ENCODE data around the gene RAX.

The RAX gene

DNA sequence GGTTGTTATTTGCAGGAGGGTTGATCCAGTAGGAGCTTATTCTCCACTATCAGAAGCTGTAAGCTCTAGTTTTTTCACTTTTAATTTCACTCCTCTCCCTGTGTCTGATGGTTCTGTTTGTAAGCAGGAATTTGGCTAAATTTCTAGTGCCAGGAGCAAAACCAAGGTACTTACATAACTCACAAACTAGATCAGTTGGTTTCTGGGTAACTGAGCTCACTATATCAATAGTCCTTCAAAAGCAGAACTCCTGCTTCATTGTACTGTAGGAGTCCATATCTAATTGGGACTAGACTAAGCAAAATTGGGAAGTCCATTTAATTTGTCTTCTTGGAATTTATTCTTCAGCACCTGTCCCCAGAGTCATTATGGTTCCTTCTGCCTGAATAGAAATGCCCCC, 20.1 kb upstream of the RAX start:
- TF ChIP-seq, protein P1, sequence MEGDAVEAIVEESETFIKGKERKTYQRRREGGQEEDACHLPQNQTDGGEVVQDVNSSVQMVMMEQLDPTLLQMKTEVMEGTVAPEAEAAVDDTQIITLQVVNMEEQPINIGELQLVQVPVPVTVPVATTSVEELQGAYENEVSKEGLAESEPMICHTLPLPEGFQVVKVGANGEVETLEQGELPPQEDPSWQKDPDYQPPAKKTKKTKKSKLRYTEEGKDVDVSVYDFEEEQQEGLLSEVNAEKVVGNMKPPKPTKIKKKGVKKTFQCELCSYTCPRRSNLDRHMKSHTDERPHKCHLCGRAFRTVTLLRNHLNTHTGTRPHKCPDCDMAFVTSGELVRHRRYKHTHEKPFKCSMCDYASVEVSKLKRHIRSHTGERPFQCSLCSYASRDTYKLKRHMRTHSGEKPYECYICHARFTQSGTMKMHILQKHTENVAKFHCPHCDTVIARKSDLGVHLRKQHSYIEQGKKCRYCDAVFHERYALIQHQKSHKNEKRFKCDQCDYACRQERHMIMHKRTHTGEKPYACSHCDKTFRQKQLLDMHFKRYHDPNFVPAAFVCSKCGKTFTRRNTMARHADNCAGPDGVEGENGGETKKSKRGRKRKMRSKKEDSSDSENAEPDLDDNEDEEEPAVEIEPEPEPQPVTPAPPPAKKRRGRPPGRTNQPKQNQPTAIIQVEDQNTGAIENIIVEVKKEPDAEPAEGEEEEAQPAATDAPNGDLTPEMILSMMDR (conservative IDR thresholded peaks at IDR 0.05; ENCODE audit: low read depth) = no peak
- POLR2A ChIA-PET (ENCODE audit: low non-redundant PET) = no interaction called here
- no peak for DNase-seq (ENCODE audit: low spot score)
- CTCF ChIA-PET = no interaction called here
- no peak overlapping the region for H3K27ac ChIP-seq

DNA sequence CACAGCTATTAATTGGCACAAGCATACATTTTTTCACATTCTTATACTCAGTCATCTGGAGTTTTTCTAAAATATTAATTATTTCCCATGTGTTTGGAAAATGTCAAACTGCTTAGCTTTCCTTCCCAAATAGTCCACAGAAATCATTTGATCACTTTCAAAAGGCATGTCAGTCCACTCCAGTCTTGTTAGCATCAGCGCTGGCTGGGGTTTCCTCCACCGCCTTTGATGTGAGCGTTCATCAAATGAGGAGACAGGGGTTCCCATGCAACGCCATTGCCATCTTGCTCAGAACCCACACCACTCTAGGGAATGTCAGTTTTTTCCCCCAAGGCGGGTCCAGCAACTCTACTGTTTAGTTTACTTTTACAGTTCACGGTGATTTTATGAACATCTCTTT, 13.1 kb upstream of the RAX start:
- ChIA-PET CTCF (no interaction called here), POLR2A (ENCODE audit: low non-redundant PET) (no interaction called here)
- TF ChIP-seq, protein P1 (conservative IDR thresholded peaks at IDR 0.05; ENCODE audit: low read depth) = no peak

DNA sequence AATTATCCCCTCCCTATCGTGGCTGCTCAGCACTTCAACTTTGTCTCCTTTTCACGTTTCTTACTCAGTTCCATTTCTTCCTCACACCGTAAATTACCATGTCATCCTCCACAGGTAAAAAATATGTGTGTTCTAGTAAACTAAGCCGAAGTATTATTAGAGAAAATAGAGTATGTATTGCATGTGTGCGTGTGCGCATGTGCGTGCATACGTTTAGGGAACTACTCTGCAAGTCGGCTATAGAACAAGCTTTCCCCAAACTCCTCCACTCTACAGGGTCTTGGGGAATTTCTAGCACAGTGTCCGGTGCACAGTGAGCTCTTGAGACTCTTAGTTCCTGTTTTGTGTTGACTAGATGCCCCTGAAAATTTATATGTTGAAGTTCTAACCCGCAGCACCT, 9.1 kb upstream of the RAX start:
- TF ChIP-seq, protein P1 (conservative IDR thresholded peaks at IDR 0.05; ENCODE audit: low read depth) = no peak

More for the DNA sequence above, 13.1 kb upstream of the RAX start:
- no peak overlapping the region for H3K27ac ChIP-seq
- no peak for DNase-seq (ENCODE audit: low spot score)

DNA sequence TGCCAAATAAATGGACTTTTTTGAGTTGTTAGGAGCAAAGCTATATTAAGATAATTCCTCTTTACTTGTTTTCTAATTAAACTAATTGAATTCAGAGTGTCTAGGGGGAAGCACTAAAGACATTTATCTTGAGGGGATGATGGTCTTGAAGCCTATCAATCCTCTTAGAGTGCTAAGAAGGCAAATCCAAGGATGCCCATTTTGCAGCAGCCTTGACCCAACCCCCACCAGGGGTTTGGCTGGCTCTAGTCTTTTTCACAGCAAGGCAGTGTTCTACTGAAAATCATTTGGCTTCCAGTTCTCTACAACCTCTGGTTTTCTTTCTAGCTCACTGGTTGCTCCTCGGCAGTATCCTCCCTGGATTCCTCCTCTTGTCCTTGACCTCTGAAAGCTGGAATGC, 6.5 kb upstream of the RAX start:
- ChIA-PET CTCF (no interaction called here), POLR2A (ENCODE audit: low non-redundant PET) (no interaction called here)
- TF ChIP-seq, protein P1 (conservative IDR thresholded peaks at IDR 0.05; ENCODE audit: low read depth) = no peak
- no peak for DNase-seq (ENCODE audit: low spot score)
- no peak overlapping the region for H3K27ac ChIP-seq

More for the DNA sequence above, 9.1 kb upstream of the RAX start:
- no peak for DNase-seq (ENCODE audit: low spot score)
- H3K27ac ChIP-seq = no peak overlapping the region
- CTCF ChIA-PET = no interaction called here
- POLR2A ChIA-PET (ENCODE audit: low non-redundant PET) = no interaction called here

DNA sequence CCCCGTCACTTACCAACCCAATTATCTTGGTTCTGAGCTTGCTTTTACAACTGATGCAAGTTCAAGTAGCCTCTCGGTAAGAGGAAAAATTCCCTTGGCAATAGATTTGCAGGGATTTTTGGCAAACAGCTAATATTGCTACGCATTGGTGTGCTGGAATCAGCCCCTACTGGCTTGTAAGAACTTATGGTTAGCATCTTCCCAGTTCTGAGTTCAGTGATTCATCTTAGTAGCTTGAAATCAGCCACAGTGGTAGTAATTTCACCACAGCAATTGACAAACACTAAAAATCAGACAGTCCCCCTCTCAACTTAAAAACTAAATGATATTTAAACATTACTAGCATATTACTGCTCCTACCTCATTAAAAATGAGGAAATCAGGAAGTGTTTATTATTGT, 5.9 kb upstream of the RAX start:
- TF ChIP-seq, protein P1 (conservative IDR thresholded peaks at IDR 0.05; ENCODE audit: low read depth) = no peak
- ChIA-PET CTCF (interaction anchor here (1.0 kb wide), 1 partner anchor 21 kb away, joined by 3 read pairs; no protein-coding TSS in a partner anchor), POLR2A (ENCODE audit: low non-redundant PET) (no interaction called here)
- no peak for DNase-seq (ENCODE audit: low spot score)
- H3K27ac ChIP-seq = no peak overlapping the region

DNA sequence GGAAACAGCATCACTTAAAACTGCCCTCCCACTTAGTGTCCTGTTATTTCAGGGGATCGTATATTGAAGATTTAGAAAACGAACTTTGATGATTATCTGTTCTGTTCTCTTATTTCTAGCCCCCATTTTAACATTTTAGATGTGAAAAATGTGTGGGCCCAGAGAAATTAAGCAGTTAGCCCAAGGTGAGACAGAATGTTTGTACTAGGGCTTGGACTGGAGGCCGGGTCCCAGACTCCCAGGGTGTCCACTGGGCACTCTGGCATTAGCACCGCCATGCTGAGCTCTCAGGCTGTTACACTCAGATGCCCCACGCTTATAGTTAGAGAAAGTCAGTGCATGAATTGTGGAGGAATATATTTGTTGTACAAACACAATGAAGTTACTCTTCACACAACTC, 5.5 kb upstream of the RAX start:
- ChIA-PET CTCF (interaction anchor here (1.0 kb wide), 1 partner anchor 22 kb away, joined by 3 read pairs; no protein-coding TSS in a partner anchor), POLR2A (ENCODE audit: low non-redundant PET) (no interaction called here)
- TF ChIP-seq, protein P1 (conservative IDR thresholded peaks at IDR 0.05; ENCODE audit: low read depth) = no peak
- DNase-seq (ENCODE audit: low spot score) = no peak
- H3K27ac ChIP-seq = no peak overlapping the region

DNA sequence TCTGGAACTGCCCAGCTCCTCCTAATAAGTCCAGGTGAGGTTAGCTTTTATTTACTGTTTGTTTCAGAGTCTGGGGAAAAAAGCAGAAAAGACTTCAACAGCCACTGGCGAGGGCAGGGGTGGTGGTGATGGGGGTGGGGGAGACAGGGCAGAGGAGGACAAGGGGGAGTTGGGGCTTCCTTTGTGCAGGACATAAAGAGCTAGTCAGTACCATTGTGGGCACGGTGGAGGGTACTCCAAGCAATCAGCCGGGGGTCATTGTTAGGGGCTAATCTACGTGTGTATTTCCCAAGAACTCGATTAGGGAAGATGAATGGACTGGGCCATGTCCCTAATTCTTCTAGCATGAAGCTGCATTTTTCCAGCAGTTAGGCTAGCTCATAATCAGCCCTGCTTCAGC, 2.8 kb upstream of the RAX start:
- no peak for DNase-seq (ENCODE audit: low spot score)
- no peak overlapping the region for H3K27ac ChIP-seq
- ChIA-PET POLR2A (ENCODE audit: low non-redundant PET) (no interaction called here), CTCF (no interaction called here)
- TF ChIP-seq, protein P1 (conservative IDR thresholded peaks at IDR 0.05; ENCODE audit: low read depth) = no peak

Data from RWPE1 (cell line).